Colonic mucosa (tissue), 4 donors: ENCODE results near the gene NKX2-2. TPM values are rescaled to one million over a fixed set of nuclear protein-coding genes. Genes with fewer than 3 reads are reported as not detected.

Experiments
- DNase-seq: peaks from one replicate; pipeline ENCODE4 v3.0.0-alpha.2; 2020
- H3K27ac ChIP-seq: fragments of 200-600 bp; one replicate; pipeline ENCODE4 v1.8.0; 2021
- H3K27me3 ChIP-seq: fragments of 200-600 bp; one replicate; pipeline ENCODE4 v1.8.0; 2021
- H3K36me3 ChIP-seq: fragments of 200-600 bp; one replicate; pipeline ENCODE4 v1.8.0; 2021
- H3K4me1 ChIP-seq: fragments of 200-600 bp; one replicate; pipeline ENCODE4 v1.8.0; 2021; ENCODE audit warnings: mild to moderate bottlenecking
- H3K4me3 ChIP-seq: fragments of 200-600 bp; one replicate; pipeline ENCODE4 v1.8.0; 2021
- H3K9ac ChIP-seq, 2 donors: one replicate each; pipeline ENCODE4 v1.7.0; 2013; ENCODE audit warnings: control low read depth in 2 of 2, low read depth in 2 of 2, low read length in 2 of 2
- H3K9me3 ChIP-seq: fragments of 200-600 bp; one replicate; pipeline ENCODE4 v1.8.0; 2021
- intact Hi-C: fragments of 100-400 bp; cut with DNase I; formaldehyde crosslinking; loops from one replicate; pipeline ENCODE4 v1.14.1; 2022
- total RNA-seq, 2 donors: library from RNA; stranded (reverse); fragmentation: NEBNext Ultra II Directional in 1 of 2; extraction: Animal tissue kit (Norgen Biotek cat#: 25700) in 1 of 2; gene quantifications; one replicate each; pipeline ENCODE4 v1.2.1, GENCODE V29; 2021
- TF ChIP-seq, protein P1 (sequence below): fragments of 200-600 bp; IDR thresholded peaks from one replicate; pipeline ENCODE4 v1.8.0; 2022; ENCODE audit warnings: antibody characterized with exemption, mild to moderate bottlenecking
- donor health status: healthy.
- donor health status: DM: no; HTN: no; CAD: no.
- donor health status: DM: no; HTN: no; CAD: no.

The NKX2-2 gene
- total RNA-seq, 2 donors from 2014 or later, result 1.4 to 1.6 TPM

DNA sequence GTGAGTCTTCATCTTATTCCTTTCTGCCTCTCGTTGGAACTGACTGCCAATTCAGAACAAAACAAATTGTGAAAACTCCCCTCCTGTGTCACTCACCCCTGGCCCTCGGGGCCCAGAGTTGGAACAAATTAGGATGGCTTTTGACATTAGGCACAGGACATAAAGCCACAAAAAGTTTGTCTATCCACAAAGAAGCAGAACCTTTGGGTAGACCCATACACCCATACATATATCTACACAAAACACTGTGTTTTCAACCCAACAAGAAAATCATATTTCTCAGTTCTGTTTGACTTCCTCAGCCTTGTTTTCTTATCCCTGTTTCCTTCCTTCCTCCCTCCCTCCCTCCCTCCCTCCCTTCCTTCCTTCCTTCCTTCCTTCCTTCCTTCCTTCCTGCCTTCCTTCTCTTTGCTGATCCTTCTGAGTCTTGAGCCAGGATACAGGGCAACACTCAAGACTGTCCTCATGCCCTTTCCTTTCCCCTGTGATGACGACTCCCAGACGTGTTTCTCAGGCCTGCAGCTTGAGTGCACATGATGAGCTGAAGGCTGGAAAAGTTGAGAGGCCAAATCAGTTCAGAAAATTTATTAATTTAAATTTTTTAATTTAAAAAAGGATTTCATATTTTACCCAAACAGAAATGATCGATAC, 41.7 kb upstream of the NKX2-2 start:
- TF ChIP-seq, protein P1, sequence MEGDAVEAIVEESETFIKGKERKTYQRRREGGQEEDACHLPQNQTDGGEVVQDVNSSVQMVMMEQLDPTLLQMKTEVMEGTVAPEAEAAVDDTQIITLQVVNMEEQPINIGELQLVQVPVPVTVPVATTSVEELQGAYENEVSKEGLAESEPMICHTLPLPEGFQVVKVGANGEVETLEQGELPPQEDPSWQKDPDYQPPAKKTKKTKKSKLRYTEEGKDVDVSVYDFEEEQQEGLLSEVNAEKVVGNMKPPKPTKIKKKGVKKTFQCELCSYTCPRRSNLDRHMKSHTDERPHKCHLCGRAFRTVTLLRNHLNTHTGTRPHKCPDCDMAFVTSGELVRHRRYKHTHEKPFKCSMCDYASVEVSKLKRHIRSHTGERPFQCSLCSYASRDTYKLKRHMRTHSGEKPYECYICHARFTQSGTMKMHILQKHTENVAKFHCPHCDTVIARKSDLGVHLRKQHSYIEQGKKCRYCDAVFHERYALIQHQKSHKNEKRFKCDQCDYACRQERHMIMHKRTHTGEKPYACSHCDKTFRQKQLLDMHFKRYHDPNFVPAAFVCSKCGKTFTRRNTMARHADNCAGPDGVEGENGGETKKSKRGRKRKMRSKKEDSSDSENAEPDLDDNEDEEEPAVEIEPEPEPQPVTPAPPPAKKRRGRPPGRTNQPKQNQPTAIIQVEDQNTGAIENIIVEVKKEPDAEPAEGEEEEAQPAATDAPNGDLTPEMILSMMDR, result no peak
- no peaks in the 10 kb centered on the region for H3K27me3 ChIP-seq
- DNase-seq, result no peak
- H3K9ac ChIP-seq, result no peak overlapping the region
- H3K36me3 ChIP-seq, result no peaks in the 10 kb centered on the region
- no peak overlapping the region for H3K27ac ChIP-seq
- no peaks in the 10 kb centered on the region for H3K4me1 ChIP-seq
- no peak overlapping the region for H3K4me3 ChIP-seq
- H3K9me3 ChIP-seq, result no peaks in the 10 kb centered on the region
- intact Hi-C loops, result no loop called here

DNA sequence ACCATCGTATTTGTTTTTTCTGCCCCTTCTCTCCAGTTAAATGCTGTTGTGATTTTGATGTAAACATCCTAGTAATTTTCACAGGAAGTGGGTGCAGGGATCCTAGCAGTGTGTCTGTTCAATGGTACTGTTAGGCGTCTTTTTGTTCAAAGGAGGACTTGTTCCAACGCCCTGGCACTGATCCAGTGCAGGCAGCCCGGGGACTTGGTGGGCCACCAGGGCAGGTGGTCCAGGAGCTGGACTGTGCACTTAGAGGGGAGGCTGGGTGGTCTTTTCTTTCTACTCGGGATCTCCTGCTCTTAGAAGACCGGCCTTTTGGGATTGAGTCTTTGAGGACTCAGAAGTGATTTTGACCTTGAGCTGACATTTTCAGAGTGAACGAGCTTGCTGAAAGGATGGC, 41.1 kb upstream of the NKX2-2 start:
- no peak for DNase-seq
- Histone ChIP-seq H3K4me3 (no peak overlapping the region), H3K4me1 (no peaks in the 10 kb centered on the region), H3K9me3 (no peaks in the 10 kb centered on the region), H3K9ac (no peak overlapping the region), H3K27ac (no peak overlapping the region), H3K36me3 (no peaks in the 10 kb centered on the region), H3K27me3 (no peaks in the 10 kb centered on the region)
- TF ChIP-seq, protein P1, result no peak
- intact Hi-C loops, result no loop called here

DNA sequence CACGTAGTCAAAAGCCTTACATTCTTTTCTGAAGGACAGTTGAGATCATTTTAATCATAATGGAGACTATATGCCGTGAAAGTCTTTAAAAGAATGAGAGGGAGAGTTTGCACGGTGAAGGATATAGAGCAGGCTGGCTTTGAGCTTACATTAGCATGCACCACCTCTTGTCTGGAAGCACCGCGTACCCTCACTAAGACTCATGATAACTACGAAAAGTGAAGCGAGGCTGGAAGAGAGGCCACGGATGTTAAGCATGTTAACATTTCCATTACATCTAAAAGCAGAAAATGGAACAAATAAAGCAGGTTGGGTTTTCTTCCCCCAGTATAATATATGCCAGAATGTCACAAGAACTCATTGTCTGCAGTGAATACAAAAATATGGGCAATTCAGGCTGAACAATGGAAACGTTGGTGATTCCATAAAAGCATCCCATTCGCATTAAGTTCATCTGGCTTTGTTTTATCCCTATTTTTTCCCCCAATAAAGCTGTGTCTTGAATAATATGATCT, 40.6 kb upstream of the NKX2-2 start:
- Histone ChIP-seq H3K9ac (no peak overlapping the region), H3K9me3 (no peaks in the 10 kb centered on the region), H3K4me1 (no peaks in the 10 kb centered on the region), H3K27me3 (no peaks in the 10 kb centered on the region), H3K36me3 (no peaks in the 10 kb centered on the region), H3K4me3 (no peak overlapping the region), H3K27ac (no peak overlapping the region)
- intact Hi-C loops, result no loop called here
- DNase-seq, result no peak
- TF ChIP-seq, protein P1, result no peak

DNA sequence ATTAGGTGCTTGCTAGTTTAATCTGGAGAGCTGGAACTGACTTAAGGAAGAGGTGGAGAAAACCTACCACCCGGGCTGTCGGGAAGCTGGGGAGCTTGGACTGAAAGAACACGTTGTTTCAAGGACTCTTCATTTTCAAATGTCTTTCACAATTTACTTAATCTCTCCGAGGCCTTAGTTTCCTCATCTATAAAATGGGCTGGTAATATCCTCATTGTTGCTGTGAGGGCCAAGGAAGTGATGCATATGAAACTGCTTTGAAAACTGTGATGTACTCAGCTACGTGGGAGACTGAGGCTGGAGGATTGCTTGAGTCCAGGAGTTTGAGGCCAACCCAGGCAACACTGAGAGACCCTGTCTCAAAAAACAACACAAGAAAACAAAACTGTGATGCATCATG, 36.7 kb upstream of the NKX2-2 start:
- no peaks in the 10 kb centered on the region for H3K4me1 ChIP-seq
- no peak for DNase-seq
- H3K27me3 ChIP-seq, result no peaks in the 10 kb centered on the region
- intact Hi-C loops, result no loop called here
- no peak overlapping the region for H3K27ac ChIP-seq
- TF ChIP-seq, protein P1, result no peak
- H3K36me3 ChIP-seq, result no peaks in the 10 kb centered on the region
- no peak overlapping the region for H3K9ac ChIP-seq
- no peaks in the 10 kb centered on the region for H3K9me3 ChIP-seq
- no peak overlapping the region for H3K4me3 ChIP-seq

DNA sequence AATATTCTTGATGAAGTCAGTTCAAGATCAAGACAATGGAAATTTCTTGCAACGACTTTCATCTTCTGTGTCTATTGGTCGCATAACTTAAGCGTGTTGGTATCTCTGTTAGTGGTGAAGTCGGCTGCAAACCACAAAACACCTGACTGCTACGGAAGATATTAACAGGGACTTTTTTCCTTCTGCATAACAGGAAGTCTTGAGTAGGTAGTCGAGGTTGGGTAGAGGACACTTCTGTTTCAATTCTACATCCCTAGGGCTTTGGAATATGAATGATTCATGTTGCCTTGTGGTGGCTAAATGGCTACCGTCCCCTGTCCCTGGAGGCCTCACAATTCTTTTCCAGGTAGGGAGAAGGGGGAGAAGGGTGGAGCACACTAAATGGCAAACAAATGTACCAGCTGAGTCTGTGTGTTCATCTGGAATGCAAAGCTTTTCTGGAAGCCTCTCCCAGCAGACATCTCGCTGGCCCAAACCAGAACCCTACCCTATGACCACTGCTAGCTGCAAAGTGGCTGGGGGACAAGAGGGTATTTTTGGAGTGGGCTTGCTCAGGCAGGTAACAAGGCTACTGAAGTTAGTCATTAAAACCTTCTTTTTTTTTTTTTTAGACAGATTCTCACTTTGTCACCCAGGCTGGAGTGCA, 34.6 kb upstream of the NKX2-2 start:
- Histone ChIP-seq H3K4me1 (no peaks in the 10 kb centered on the region), H3K9me3 (no peaks in the 10 kb centered on the region), H3K9ac (no peak overlapping the region), H3K27me3 (no peaks in the 10 kb centered on the region), H3K4me3 (no peak overlapping the region), H3K27ac (no peak overlapping the region), H3K36me3 (no peaks in the 10 kb centered on the region)
- DNase-seq, result no peak
- TF ChIP-seq, protein P1, result no peak
- intact Hi-C loops, result no loop called here
